GM21423 (cell line): Measurements from ENCODE around the gene GLI1.
A peak's percentile ranks its signal among the peaks of the same experiment; 100 is the strongest.
"Not testable (repeated sequence)": the region's sequence is repeated elsewhere in the genome, so short reads cannot be mapped to it uniquely, and the experiment has no call there.

Experiments
- ATAC-seq: cut with Tn5 transposase; IDR thresholded peaks from one replicate; pipeline ENCODE4 v1.9.1; 2021; ENCODE audit warnings: mild to moderate bottlenecking, moderate library complexity; ENCODE audit not compliant: unreplicated experiment

GLI1 gene

DNA sequence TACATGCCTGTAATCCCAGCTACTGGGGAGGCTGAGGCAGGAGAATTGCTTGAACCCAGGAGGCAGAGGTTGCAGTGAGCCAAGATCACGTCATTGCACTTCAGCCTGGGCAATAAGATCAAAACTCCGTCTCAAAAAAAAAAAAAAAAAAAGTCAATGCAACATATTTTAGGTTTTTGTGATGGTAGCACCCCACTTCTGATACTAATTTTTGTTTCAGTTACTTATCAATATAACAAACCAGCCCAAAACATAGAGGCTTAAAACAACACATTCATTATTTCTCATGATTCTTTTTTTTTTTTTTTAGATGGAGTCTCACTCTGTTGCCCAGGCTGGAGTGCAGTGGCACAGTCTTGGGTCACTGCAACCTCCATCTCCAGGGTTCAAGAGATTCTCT, 18.2 kb upstream of the GLI1 start:
- ATAC-seq, result not testable (repeated sequence)

DNA sequence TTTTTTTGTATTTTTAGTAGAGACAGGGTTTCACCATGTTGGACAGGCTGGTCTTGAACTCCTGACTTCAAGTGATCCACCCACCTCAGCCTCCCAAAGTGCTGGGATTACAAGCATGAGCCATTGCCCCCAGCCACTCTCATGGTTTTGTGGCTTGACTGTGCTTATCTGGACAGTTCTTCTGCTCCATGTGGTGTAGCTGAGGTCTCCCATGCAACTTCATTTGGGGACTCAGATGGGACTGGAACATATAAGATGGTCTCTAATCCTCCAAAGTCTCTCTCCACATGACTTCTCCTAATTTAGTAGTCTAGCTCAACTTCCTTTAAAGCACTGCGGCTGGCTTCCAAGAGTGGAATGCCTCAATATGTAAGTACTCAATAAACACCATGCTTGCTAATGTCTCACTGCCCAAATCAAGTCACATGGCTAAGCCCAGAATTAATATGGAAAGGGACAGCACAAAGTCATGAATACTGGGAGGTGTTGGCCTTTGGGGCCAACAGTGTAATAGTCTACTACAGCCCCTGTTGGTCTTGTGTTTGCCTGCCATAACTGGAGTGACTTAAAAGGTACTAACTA, 17.6 kb upstream of the GLI1 start:
- ATAC-seq, result no peak

DNA sequence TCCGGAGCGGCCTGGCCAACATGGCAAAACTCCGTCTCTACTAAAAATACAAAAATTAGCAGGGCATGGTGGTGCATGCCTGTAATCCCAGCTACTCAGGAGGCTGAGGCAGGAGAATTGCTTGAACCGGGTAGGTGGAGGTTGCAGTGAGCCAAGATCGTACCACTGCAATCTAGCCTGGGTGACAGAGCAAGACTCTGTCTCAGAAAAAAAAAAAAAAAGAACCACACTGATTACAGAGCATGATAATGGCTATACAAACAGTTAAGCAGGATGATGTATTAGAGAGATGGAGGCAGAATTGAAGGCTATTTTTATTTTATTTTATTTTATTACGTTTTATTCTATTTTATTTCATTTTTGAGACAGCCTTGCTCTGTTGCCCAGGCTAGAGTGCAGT, 15.2 kb upstream of the GLI1 start:
- ATAC-seq, result not testable (repeated sequence)

DNA sequence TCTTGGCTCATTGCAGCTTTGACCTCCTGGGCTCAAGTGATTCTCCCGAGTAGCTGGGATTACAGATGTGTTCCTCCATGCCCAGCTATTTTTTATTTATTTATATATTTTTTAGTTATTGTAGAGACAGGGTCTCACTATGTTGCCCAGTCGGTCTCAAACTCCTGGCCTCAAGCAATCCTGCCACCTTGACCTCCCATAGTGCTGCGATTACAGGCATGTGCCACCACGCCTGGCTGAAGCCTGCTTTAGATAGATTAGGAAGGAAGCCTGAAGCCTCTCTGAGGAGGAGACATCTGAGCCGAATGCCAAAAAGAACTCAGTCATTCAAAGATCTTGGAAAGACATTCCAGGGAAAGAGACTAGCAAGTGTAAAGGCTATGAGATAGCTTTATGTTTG, 14.8 kb upstream of the GLI1 start:
- ATAC-seq, result no peak

DNA sequence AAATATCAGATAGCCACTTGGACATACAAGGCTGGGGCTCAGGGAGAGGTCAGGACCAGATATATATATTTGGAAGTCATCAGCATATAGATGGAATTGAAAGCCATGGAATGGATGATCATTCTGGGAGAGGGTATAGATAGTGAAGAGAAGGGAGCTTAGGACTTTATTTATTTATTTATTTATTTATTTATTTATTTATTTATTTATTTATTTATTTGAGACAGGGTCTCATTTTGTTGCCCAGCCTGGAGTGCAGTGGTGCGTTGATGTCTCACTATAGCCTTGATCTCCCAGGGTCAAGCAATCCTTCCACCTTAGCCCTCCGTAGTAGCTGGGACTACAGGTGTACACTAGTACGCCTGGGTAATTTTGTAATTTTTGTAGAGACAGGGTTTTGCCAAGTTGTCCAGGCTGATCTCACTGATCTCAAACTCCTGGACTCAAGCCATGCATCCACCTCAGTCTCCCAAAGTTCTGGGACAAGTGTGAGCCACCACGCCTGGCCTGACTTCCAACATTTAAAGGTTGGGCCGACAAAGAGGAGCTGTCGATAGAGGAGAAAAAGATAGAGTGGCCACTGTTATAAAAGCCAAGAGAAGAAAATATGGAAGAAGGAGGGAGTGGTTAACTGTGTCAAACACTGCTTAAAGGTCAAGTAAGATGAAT, 13.2 kb upstream of the GLI1 start:
- ATAC-seq, result no peak

DNA sequence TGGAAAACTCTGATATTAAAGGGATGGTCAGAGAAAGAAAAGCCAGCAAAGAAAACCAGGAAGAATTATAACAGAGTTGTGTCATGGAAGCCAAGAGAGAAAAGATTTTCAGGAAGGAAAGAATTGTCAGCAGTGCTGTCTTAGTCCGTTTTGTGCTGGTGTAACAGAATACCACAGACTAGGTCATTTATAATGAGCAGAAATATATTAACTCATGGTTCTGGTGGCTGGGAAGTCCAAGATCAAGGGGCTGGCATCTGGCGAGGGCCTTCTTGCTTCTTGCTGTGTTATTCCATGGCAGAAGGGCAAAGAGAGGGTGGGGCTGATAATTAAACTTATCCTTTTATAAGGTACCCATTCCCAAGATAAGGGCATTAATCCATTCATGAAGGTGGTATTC, 10.9 kb upstream of the GLI1 start:
- no peak for ATAC-seq

DNA sequence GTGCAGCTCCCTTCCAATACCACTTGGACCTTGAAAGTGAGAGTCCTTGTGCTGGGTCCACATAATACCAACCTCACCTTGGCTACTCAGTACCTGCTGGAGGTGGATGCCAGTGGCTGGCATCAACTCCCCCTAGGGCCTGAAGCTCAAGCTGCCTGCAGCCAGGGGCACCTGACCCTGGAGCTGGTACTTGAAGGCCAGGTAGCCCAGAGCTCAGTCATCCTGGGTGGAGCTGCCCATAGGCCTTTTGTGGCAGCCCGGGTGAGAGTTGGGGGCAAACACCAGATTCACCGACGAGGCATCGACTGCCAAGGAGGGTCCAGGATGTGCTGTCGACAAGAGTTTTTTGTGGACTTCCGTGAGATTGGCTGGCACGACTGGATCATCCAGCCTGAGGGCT, 10.2 kb upstream of the GLI1 start:
- ATAC-seq, result no peak

DNA sequence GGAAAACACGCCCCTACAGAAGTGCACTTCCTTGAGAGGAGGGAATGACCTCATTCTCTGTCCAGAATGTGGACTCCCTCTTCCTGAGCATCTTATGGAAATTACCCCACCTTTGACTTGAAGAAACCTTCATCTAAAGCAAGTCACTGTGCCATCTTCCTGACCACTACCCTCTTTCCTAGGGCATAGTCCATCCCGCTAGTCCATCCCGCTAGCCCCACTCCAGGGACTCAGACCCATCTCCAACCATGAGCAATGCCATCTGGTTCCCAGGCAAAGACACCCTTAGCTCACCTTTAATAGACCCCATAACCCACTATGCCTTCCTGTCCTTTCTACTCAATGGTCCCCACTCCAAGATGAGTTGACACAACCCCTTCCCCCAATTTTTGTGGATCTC, 9.5 kb upstream of the GLI1 start:
- no peak for ATAC-seq

DNA sequence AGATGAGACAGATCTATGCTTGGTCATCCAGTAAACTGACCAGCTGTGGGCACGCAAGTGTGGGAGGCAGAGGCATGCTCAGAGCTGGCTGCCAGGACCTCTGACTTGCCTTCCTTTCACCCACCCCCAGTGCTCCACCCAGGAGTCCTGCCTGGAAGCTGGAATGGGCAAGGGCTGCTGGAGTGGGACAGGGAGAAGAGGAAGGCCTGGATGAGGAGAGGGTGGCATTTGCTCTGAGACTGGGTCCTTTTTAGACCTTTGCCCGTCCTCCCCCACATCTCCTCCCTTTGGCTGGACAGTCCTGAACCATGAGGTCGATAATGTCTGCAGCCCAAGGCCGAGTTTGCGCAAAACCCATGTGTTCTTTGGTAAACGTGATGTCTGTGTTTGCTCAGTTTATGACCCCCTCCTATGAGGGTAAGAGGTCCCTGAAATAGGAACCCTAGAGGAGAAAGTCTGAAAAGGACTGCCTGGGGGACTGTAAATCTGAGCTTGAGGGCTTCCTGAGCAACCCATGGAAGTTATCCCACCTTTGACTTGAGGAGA, 8.3 kb upstream of the GLI1 start:
- no peak for ATAC-seq

DNA sequence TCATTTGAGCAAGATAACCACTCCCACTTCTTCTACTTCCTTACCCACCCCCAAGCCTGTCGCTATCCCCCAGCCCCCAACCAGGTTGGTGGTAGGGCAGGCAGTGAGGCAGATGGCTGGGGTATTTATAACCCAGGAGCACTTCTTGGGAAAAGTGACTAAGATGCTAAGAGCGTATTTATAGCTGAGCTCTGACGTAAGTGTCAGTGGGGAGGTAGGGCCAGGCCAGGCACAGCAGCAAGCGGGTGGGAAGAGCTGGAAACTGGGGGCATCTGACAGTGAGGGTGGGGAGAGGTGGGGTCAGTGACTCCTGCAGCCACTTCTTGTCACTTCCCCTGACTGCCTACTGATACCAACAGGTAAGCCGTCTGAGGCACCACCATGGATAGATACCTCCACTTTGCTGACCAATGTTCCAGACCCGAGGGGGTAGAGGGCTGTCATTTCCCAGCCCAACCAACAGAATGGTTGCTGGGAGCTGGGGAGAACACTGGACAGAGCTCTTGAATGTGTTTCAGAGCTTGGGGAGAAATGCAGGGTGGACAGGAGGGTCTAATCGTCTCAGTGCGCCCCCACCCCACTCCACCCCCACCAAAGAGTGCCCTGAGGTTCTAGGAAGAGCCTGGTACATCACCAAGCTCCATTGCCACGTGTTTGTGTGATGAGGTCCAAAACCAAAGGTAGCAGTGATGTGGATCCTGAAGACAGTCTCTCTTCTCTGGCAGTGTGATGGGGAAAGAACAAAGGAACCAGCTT, 7.2 kb upstream of the GLI1 start:
- no peak for ATAC-seq

DNA sequence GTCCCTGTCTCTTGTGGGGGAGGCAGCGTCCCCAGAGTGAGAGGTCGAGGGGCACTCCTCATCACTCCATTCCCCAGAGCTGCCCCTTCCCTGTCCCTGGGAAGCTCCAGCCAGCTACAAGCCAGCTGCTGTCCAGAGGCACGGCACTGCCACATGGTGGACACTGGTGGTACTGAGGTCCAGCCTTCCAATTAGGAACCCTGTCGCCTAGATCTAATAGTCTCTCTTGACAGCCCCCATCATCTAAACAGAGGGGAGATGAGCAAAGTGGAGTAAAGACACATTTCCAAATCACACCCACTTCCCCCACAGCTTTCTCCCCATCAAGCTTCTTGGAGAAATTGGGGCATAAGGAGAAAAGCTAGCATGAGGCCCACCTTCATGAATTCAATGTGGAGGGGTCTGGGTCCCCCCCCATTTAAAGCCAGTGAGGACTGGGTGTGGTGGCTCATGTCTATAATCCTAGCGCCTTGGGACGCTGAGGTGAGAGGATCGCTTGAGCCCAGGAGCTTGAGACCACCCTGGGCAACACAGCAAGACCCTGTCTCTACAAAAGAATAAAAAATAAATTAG, 6.6 kb upstream of the GLI1 start:
- peak; percentile 43 for ATAC-seq

DNA sequence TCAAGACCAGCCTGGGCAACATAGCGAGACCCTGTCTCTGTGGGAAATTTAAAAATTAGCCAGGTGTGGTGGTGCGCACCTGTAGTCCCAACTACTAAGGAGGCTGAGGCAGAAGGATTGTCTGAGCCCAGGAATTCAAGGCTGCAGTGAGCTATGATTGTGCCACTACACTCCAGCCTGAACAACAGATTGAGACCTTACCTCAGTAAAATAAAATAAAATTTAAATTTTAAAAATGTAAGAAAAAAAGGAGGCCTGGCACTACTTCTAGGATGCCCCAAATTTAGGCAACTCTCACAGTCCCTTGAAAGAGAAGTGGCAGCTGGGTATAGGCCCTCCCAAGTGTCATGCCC, 5.4 kb upstream of the GLI1 start:
- ATAC-seq, result no peak

DNA sequence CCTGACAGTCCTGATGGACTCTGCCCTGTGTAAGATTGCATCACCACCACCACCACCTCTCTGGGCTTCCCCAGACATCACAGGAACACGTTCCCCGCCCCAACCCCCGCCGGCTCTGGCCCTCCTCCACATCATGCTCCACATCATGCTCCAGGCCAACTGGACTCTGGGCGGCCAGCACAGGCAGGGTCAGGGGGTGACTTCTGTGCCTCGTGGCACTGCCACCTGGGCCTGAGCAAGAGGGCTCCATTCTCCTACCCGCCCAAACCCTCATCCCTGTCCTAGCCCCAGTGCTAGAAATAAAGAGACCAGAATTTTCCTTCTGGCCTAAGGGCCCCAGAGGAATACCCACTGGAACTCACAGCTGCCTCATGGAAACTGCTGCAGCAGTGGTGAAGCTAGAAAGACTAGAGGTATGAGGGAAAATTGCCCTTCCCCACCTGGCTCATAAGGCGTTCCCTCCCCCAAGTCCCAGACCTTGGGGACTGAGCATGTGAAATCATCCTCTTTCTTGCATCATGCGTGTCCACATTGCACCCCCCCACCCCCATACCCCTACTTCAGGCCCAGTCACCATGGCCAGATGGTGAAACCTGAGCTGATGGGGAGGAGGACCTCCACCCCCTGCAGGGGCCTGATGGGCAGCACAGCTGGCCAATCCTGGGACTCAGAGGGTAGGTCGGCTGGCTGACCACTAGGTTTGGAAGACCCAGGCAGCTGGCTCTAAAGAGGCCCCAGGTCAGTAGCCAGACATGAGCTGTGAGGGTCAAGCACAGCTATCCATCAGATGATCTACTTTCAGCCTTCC, 4.8 kb upstream of the GLI1 start, which contains the start of gene INHBE:
TSS of gene INHBE (plus strand) at position 742 of the 808 bp plus-strand sequence. CDS start 230 bp downstream, outside the sequence.
- no peak for ATAC-seq

DNA sequence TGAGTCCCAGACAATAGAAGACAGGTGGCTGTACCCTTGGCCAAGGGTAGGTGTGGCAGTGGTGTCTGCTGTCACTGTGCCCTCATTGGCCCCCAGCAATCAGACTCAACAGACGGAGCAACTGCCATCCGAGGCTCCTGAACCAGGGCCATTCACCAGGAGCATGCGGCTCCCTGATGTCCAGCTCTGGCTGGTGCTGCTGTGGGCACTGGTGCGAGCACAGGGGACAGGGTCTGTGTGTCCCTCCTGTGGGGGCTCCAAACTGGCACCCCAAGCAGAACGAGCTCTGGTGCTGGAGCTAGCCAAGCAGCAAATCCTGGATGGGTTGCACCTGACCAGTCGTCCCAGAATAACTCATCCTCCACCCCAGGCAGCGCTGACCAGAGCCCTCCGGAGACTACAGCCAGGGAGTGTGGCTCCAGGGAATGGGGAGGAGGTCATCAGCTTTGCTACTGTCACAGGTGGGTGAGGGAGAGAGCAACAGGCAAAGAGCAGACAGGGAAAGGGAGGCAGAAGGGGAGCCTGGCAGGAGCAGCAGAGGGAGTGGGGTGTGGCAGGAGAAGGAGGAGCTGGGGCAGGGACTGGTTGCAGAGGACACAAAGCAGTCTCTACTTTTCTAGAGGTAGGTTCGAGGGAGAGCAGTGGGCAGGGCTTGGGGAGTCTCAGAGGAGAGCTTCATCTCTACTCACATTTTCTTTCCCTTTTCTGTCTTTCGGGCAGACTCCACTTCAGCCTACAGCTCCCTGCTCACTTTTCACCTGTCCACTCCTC, 4.0 kb upstream of the GLI1 start:
- no peak for ATAC-seq

DNA sequence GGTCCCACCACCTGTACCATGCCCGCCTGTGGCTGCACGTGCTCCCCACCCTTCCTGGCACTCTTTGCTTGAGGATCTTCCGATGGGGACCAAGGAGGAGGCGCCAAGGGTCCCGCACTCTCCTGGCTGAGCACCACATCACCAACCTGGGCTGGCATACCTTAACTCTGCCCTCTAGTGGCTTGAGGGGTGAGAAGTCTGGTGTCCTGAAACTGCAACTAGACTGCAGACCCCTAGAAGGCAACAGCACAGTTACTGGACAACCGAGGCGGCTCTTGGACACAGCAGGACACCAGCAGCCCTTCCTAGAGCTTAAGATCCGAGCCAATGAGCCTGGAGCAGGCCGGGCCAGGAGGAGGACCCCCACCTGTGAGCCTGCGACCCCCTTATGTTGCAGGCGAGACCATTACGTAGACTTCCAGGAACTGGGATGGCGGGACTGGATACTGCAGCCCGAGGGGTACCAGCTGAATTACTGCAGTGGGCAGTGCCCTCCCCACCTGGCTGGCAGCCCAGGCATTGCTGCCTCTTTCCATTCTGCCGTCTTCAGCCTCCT, 3.4 kb upstream of the GLI1 start:
- peak; percentile 25 for ATAC-seq

DNA sequence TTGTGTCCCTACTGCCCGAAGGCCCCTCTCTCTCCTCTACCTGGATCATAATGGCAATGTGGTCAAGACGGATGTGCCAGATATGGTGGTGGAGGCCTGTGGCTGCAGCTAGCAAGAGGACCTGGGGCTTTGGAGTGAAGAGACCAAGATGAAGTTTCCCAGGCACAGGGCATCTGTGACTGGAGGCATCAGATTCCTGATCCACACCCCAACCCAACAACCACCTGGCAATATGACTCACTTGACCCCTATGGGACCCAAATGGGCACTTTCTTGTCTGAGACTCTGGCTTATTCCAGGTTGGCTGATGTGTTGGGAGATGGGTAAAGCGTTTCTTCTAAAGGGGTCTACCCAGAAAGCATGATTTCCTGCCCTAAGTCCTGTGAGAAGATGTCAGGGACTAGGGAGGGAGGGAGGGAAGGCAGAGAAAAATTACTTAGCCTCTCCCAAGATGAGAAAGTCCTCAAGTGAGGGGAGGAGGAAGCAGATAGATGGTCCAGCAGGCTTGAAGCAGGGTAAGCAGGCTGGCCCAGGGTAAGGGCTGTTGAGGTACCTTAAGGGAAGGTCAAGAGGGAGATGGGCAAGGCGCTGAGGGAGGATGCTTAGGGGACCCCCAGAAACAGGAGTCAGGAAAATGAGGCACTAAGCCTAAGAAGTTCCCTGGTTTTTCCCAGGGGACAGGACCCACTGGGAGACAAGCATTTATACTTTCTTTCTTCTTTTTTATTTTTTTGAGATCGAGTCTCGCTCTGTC, 2.7 kb upstream of the GLI1 start:
- no peak for ATAC-seq

DNA sequence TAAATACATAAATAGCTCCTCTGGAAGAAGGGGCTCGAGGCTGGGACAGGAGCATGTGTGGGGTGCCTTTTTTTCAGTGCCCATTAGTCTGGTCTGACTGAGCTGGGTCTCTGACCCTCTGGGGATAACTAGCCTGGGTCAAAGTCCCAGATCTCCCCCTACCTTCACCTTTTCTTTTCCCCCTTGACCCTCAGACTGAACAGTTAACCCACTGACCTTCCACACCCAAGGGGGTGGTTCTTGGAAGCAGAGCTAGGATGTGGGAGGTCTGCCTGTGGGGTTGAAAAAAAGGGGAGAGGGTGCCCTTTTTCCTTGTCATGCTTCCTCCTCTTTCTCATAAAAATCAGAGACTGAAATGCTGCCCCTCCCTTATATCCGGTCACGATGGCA, 925 bp upstream of the GLI1 start:
- no peak for ATAC-seq

DNA sequence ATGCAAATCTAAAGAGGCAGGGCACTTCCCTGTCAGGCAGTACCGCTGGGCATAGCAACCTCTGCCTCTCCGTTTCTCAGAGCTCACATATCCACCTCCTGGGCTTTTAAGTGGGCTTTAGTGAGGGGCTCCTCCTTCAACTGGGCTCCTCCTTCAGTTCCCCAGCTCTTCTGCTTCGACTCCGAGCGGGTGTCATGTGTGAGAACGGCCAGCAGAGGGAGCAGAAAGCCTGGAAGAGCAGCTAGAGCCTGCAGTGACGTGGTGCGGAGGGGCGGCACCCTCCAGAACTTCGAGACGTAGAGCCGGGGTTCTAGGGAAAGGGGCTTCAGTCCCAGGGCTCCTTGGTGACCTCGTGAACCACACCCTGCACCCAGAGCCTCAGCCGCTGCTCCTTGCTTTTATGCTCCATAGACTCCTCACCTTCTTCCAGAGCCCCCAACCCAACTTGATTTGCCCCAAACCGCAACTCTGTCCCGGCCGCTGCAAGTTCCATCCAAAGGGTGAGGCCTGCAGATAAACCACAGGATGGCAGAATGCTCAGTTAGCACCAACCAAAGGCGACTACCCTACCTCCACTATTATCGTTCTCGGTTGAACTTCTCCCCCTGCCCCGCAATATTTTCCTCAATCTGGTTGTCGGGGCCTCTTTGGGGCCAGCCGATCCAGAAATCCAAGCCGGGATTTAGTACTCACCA, 383 bp upstream of the GLI1 start:
- peak; percentile 44 for ATAC-seq

DNA sequence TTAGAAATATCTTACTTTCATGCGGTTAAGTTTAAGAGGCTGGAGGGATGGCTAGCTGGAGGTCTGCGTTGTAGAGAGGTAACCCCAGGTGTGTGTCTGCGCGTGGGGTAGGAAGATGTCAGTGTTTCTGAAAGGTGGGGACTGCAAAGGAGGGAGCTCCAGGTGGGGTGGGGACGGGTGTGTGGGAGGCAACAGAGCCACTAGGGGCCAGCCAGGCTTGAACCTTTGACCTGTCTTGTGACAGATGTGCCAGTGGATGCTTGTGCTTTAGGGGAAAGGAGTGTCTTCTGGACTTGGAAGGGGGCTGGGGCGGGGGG, 841 bp downstream of the GLI1 start:
- no peak for ATAC-seq
